HEK293T (cell line): ENCODE results near the gene FREM3.

Experiments used
- BHLHE40 ChIP-seq: fragments of 450-650 bp; IDR thresholded peaks from 2 replicates; pipeline ENCODE4 v1.6.1; 2016; ENCODE audit warnings: mild to moderate bottlenecking, moderate library complexity, borderline replicate concordance
- ELF4 ChIP-seq: fragments of 450-650 bp; IDR thresholded peaks from 2 replicates; pipeline ENCODE4 v1.6.1; 2017; ENCODE audit warnings: antibody characterized with exemption
- FOXK2 ChIP-seq: fragments of 450-650 bp; IDR thresholded peaks from 2 replicates; pipeline ENCODE4 v1.6.1; 2016; ENCODE audit warnings: mild to moderate bottlenecking
- HDGF ChIP-seq: fragments of 450-650 bp; IDR thresholded peaks from 2 replicates; pipeline ENCODE4 v1.6.1; 2017; ENCODE audit warnings: antibody characterized with exemption, borderline replicate concordance
- NFRKB ChIP-seq: fragments of 450-650 bp; IDR thresholded peaks from 2 replicates; pipeline ENCODE4 v1.6.1; 2016; ENCODE audit warnings: mild to moderate bottlenecking, moderate library complexity
- PKNOX1 ChIP-seq: fragments of 450-650 bp; IDR thresholded peaks from 2 replicates; pipeline ENCODE4 v1.6.1; 2016
- SP1 ChIP-seq: fragments of 450-650 bp; IDR thresholded peaks from 2 replicates; pipeline ENCODE4 v1.6.1; 2017
- TARDBP ChIP-seq: fragments of 450-650 bp; IDR thresholded peaks from 2 replicates; pipeline ENCODE4 v1.6.1; 2016

- TF ChIP-seq HDGF = no peak
- no peak for TF ChIP-seq SP1
- TF ChIP-seq FOXK2 = no peak
- no peak for TF ChIP-seq PKNOX1
- TF ChIP-seq BHLHE40 = no peak
- no peak for TF ChIP-seq TARDBP
- no peak for TF ChIP-seq NFRKB
- no peak for TF ChIP-seq ELF4
Measured at GRCh38 chr4:143531788-143532491, 168.5 kb downstream of the FREM3 start.
